SH-SY5Y (cell line): Measurements from ENCODE around the gene HAUS1.

Experiments
- GATA2 ChIP-seq: IDR thresholded peaks from 2 replicates; pipeline ENCODE4 v1.6.1; 2011; ENCODE audit warnings: mild to moderate bottlenecking, low read depth, low read length
- GATA3 ChIP-seq: IDR thresholded peaks from 2 replicates; pipeline ENCODE4 v1.6.1; 2011; ENCODE audit warnings: low read depth, mild to moderate bottlenecking, low read length, moderate library complexity

The HAUS1 gene

DNA sequence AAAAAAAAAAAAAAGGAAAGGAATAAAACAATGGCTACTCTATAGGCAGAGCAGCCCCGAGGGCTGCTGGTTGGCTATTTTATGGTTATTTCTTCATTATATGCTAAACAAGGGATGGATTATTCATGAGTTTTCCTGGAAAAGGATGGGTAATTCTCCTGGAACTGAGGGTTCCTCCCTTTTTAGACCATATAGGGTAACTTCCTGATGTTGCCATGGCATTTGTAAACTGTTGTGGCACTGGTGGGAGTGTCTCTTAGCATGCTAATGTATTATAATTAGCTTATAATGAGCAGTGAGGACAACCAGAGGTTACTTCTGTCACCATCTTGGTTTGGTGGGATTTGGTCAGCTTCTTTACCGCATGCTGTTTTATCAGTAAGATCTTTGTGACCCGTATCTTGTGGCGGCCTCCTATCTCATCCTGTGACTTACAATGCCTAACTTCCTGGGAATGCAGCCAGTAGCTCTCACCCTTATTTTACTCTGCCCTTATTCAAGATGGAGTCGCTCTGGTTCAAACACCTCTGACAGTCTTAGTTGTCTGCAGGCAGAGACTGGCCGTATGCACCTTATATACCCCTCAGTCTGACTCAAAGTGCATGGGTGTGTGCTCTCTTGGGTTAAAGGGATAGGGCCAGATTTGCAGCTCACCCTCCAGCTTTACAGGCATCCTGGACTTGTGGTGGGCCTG lies 57.7 kb downstream of the HAUS1 start:
- TF ChIP-seq GATA2: no peak
- TF ChIP-seq GATA3: no peak

GRCh38 chr18:46163091-46163490 lies 58.9 kb downstream of the HAUS1 start:
- no peak for TF ChIP-seq GATA2
- TF ChIP-seq GATA3: no peak

GRCh38 chr18:46163941-46164499 lies 59.8 kb downstream of the HAUS1 start:
- TF ChIP-seq GATA3: no peak
- TF ChIP-seq GATA2: no peak

- TF ChIP-seq GATA2 (no peak), GATA3 (no peak)
Measured at GRCh38 chr18:46164920-46165319, 60.7 kb downstream of the HAUS1 start.

DNA sequence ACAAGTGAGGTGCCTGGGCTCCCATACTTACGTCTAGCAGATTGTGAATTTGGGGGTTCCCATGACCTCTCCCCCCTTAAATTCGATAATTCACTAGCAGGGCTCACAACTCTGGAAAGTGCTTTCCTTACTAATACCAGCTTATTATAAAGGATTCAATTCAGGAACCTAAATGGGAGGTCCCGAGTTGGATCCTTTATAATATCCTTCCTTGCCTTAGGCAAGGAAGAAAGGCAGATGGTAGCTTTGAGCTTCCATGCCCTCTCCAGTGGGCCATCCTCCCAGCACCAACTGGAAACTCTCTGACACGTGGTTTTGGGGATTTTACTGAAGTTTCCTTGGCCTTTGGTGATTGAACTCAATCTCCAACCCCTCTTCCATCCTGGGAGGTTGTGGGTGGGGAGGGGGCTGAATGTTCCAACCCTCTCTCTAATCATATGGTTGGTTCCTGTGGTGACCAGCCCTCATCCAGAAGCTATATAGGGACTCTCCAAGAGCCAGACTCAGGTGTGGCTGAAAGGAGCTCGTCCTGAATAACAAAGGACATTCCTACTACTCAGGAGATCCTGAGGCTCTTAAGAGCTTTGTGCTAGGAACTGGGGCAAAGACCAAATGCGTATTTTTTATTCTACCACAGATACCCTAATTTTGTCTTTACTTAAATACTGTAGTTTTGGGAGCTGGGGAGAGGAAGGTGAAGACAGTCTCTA lies 62.2 kb downstream of the HAUS1 start:
- TF ChIP-seq GATA3 (no peak), GATA2 (no peak)

DNA sequence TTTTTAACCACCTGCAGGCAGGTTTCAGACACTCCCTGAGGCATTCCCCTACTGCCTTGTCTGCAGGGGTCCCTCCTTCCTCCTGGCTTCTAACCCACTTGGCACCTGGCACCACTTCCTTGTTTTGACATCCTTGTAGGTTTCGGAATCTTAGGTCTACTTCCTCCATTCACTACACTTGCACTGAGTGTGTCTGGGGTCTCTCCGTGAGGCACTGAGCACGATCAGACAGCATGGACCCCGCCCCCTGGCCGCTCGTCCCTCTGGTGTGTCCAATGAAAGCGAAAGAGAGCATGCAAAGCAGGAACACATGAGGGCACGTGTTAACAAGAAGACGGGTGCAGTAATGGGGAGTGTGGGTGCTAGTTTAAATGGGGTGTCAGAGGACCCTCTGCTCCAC lies 63.8 kb downstream of the HAUS1 start:
- no peak for TF ChIP-seq GATA3
- no peak for TF ChIP-seq GATA2

- TF ChIP-seq GATA3 (no peak), GATA2 (no peak)
Measured at GRCh38 chr18:46169464-46169941, 65.3 kb downstream of the HAUS1 start.

DNA sequence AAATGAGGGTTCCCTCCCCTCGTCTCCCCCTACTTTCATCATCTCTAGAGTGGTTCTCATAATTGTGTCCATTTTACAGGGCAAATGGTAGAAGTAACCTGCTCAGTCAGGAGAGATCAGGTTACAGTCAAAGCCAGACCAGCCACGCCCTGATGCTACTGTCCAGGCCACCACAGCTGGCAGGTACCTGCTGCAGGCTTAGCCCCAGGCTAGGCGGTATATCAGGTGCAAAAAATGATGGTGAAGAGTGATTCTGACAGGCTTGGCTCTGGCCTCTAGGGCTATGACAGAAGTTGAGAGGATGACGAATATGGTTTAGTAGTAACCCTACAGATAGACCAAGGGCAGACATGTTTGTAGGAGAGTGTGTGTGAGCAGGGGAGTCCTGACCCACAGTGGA lies 67.1 kb downstream of the HAUS1 start:
- TF ChIP-seq GATA2: no peak
- no peak for TF ChIP-seq GATA3

- TF ChIP-seq GATA3 (no peak), GATA2 (no peak)
Measured at GRCh38 chr18:46173393-46174341, 69.5 kb downstream of the HAUS1 start.

DNA sequence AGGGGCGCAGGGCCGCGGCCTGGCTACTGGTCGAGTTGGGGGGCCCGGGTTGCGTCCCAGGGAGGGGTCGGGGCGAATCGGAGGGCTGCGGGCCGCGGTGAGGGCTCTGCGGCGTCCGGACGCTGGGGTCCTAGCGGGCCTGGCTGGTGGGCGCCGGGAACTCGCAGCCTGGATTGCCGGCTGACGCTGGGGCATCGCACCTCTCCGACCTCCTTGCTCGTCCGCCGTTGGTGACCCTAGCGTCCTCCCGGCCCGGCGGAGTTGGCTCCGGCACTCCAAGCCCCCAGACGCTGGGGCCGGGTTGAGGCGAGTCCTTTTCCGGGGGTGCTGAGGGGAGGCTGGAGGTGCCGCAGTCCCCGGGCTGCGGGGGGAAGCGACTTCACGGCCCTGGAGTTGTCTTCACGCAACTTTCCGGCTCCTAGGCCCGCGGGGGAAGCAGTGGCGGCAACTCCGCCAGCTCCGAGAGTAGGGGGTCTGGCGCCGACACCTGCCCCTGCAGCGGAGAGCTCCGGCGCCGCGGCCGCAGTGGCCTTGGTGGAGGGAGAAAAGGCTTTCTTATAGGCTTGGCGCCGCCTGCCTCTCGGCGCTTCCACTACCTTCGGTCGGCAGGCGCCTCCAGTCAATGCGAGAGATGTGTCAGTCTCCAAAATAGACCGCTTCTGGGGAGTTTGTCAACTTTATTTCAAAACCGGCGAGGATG lies 70.3 kb downstream of the HAUS1 start:
- TF ChIP-seq GATA2 (no peak), GATA3 (no peak)

- TF ChIP-seq GATA2: no peak
- TF ChIP-seq GATA3: no peak
Measured at GRCh38 chr18:46176001-46176400, 71.8 kb downstream of the HAUS1 start.
